ENCODE data around the gene BRWD1.

Gene BRWD1

GRCh38 chr21:39204134-39204533 is 109.3 kb downstream of the BRWD1 start:
- no peak for DNase-seq (ENCODE audit: low read depth in 1 of 2, low spot score in 1 of 2)

GRCh38 chr21:39198800-39199199 is 114.6 kb downstream of the BRWD1 start:
- DNase-seq (ENCODE audit: low read depth in 1 of 2, low spot score in 1 of 2) = no peak

GRCh38 chr21:39197448-39198233 is 115.8 kb downstream of the BRWD1 start:
- DNase-seq (ENCODE audit: low read depth in 1 of 2, low spot score in 1 of 2) = no peak

GRCh38 chr21:39196838-39197237 is 116.6 kb downstream of the BRWD1 start:
- no peak for DNase-seq (ENCODE audit: low read depth in 1 of 2, low spot score in 1 of 2)

GRCh38 chr21:39196310-39196709 is 117.1 kb downstream of the BRWD1 start:
- DNase-seq (ENCODE audit: low read depth in 1 of 2, low spot score in 1 of 2) = no peak

GRCh38 chr21:39193380-39193779 is 120.1 kb downstream of the BRWD1 start:
- no peak for DNase-seq (ENCODE audit: low read depth in 1 of 2, low spot score in 1 of 2)

- no peak for DNase-seq (ENCODE audit: low read depth in 1 of 2, low spot score in 1 of 2)
Measured at GRCh38 chr21:39189857-39190604, 123.4 kb downstream of the BRWD1 start.

- DNase-seq (ENCODE audit: low read depth in 1 of 2, low spot score in 1 of 2) = no peak
Measured at GRCh38 chr21:39188521-39189139, 124.8 kb downstream of the BRWD1 start.

GRCh38 chr21:39187141-39187540 is 126.3 kb downstream of the BRWD1 start:
- DNase-seq (ENCODE audit: low read depth in 1 of 2, low spot score in 1 of 2) = no peak

GRCh38 chr21:39186676-39187075 is 126.8 kb downstream of the BRWD1 start:
- DNase-seq (ENCODE audit: low read depth in 1 of 2, low spot score in 1 of 2) = no peak

GRCh38 chr21:39185157-39185556 is 128.3 kb downstream of the BRWD1 start:
- DNase-seq (ENCODE audit: low read depth in 1 of 2, low spot score in 1 of 2) = no peak

- no peak for DNase-seq (ENCODE audit: low read depth in 1 of 2, low spot score in 1 of 2)
Measured at GRCh38 chr21:39184050-39184980, 129.1 kb downstream of the BRWD1 start.

GRCh38 chr21:39183272-39184049 is 130.0 kb downstream of the BRWD1 start, which contains the start of gene PSMG1:
PSMG1 (minus strand) TSS chr21:39183451; CDS start chr21:39183385, 66 bp downstream.
- DNase-seq (ENCODE audit: low read depth in 1 of 2, low spot score in 1 of 2) = peak; percentile 87 to 88

- no peak for DNase-seq (ENCODE audit: low read depth in 1 of 2, low spot score in 1 of 2)
Measured at GRCh38 chr21:39182484-39183271, 130.8 kb downstream of the BRWD1 start.

- no peak for DNase-seq (ENCODE audit: low read depth in 1 of 2, low spot score in 1 of 2)
Measured at GRCh38 chr21:39182016-39182415, 131.4 kb downstream of the BRWD1 start.

GRCh38 chr21:39181205-39181818 is 132.1 kb downstream of the BRWD1 start:
- no peak for DNase-seq (ENCODE audit: low read depth in 1 of 2, low spot score in 1 of 2)

- DNase-seq (ENCODE audit: low read depth in 1 of 2, low spot score in 1 of 2) = no peak
Measured at GRCh38 chr21:39180429-39181019, 132.9 kb downstream of the BRWD1 start.

- no peak for DNase-seq (ENCODE audit: low read depth in 1 of 2, low spot score in 1 of 2)
Measured at GRCh38 chr21:39178421-39178820, 135.0 kb downstream of the BRWD1 start.
